Measurements from ENCODE around the gene MRC2.
"Not testable (repeated sequence)": the region's sequence is repeated elsewhere in the genome, so short reads cannot be mapped to it uniquely, and the experiment has no call there.

Gene MRC2

GRCh38 chr17:62691589-62691915, 64.1 kb downstream of the MRC2 start:
- ATAC-seq, H3K4me3 Mint-ChIP-seq, H3K27ac Mint-ChIP-seq, H3K4me1 Mint-ChIP-seq, DNase-seq, H3K9me3 Mint-ChIP-seq: not testable (repeated sequence)
- H3K27me3 Mint-ChIP-seq: peaks cover 18% of the 10 kb centered on the region

- Mint-ChIP-seq H3K4me3 (no peak overlapping the region), H3K9me3 (no peaks in the 10 kb centered on the region), H3K4me1 (no peaks in the 10 kb centered on the region), H3K27me3 (peaks cover 18% of the 10 kb centered on the region), H3K27ac (no peak overlapping the region)
- DNase-seq: no peak
- ATAC-seq: no peak
Measured at GRCh38 chr17:62692159-62692651, 64.7 kb downstream of the MRC2 start.

GRCh38 chr17:62692721-62693431, 65.4 kb downstream of the MRC2 start:
- H3K27me3 Mint-ChIP-seq: peaks cover 18% of the 10 kb centered on the region
- peak overlapping the region in 1 of 2 donors; percentile 27 for H3K27ac Mint-ChIP-seq
- H3K4me3 Mint-ChIP-seq: no peak overlapping the region
- DNase-seq: no peak
- no peaks in the 10 kb centered on the region for H3K4me1 Mint-ChIP-seq
- peak; percentile 53 for ATAC-seq
- no peaks in the 10 kb centered on the region for H3K9me3 Mint-ChIP-seq

- DNase-seq (no peak), ATAC-seq (no peak)
- H3K27me3 Mint-ChIP-seq: peaks cover 18% of the 10 kb centered on the region
- no peak overlapping the region for H3K4me3 Mint-ChIP-seq
- H3K27ac Mint-ChIP-seq: peak overlapping the region in 1 of 2 donors; percentile 9
- H3K9me3 Mint-ChIP-seq: no peaks in the 10 kb centered on the region
- no peaks in the 10 kb centered on the region for H3K4me1 Mint-ChIP-seq
Measured at GRCh38 chr17:62693616-62694409, 66.3 kb downstream of the MRC2 start.

- H3K27me3 Mint-ChIP-seq: peaks cover 25% of the 10 kb centered on the region
- H3K4me1 Mint-ChIP-seq, ATAC-seq, H3K9me3 Mint-ChIP-seq, DNase-seq, H3K27ac Mint-ChIP-seq, H3K4me3 Mint-ChIP-seq: not testable (repeated sequence)
Measured at GRCh38 chr17:62695093-62695738, 67.7 kb downstream of the MRC2 start.

GRCh38 chr17:62696256-62696655, 68.8 kb downstream of the MRC2 start:
- H3K4me3 Mint-ChIP-seq: no peak overlapping the region
- DNase-seq: no peak
- ATAC-seq: peak; percentile 32
- H3K9me3 Mint-ChIP-seq: no peaks in the 10 kb centered on the region
- no peaks in the 10 kb centered on the region for H3K4me1 Mint-ChIP-seq
- peaks cover 33% of the 10 kb centered on the region for H3K27me3 Mint-ChIP-seq
- H3K27ac Mint-ChIP-seq: peak overlapping the region in 1 of 2 donors; percentile 59

- H3K9me3 Mint-ChIP-seq: no peaks in the 10 kb centered on the region
- no peak overlapping the region for H3K27ac Mint-ChIP-seq
- H3K4me1 Mint-ChIP-seq: no peaks in the 10 kb centered on the region
- H3K27me3 Mint-ChIP-seq: peaks cover 35% of the 10 kb centered on the region
- no peak for DNase-seq
- ATAC-seq: peak; percentile 15
- H3K4me3 Mint-ChIP-seq: no peak overlapping the region
Measured at GRCh38 chr17:62696726-62697490, 69.4 kb downstream of the MRC2 start.

- not testable (repeated sequence) for H3K4me3 Mint-ChIP-seq, ATAC-seq, DNase-seq, H3K4me1 Mint-ChIP-seq, H3K9me3 Mint-ChIP-seq, H3K27ac Mint-ChIP-seq
- H3K27me3 Mint-ChIP-seq: peaks cover 45% of the 10 kb centered on the region
Measured at GRCh38 chr17:62698459-62698858, 71.0 kb downstream of the MRC2 start.

- H3K27ac Mint-ChIP-seq: no peak overlapping the region
- no peaks in the 10 kb centered on the region for H3K9me3 Mint-ChIP-seq
- ATAC-seq (no peak), DNase-seq (no peak)
- H3K4me3 Mint-ChIP-seq: no peak overlapping the region
- H3K27me3 Mint-ChIP-seq: peaks cover 46% of the 10 kb centered on the region
- H3K4me1 Mint-ChIP-seq: peaks cover 25% of the 10 kb centered on the region
Measured at GRCh38 chr17:62700964-62701705, 73.7 kb downstream of the MRC2 start.

GRCh38 chr17:62701706-62702085, 74.2 kb downstream of the MRC2 start:
- Mint-ChIP-seq H3K27me3 (peaks cover 48% of the 10 kb centered on the region), H3K4me1 (peaks cover 25% of the 10 kb centered on the region), H3K27ac (no peak overlapping the region), H3K4me3 (no peak overlapping the region), H3K9me3 (no peaks in the 10 kb centered on the region)
- DNase-seq: no peak
- ATAC-seq: no peak

GRCh38 chr17:62702746-62703260, 75.3 kb downstream of the MRC2 start:
- peaks cover 25% of the 10 kb centered on the region for H3K4me1 Mint-ChIP-seq
- H3K27me3 Mint-ChIP-seq: peaks cover 59% of the 10 kb centered on the region
- ATAC-seq (no peak), DNase-seq (no peak)
- H3K9me3 Mint-ChIP-seq: no peaks in the 10 kb centered on the region
- no peak overlapping the region for H3K27ac Mint-ChIP-seq
- peak overlapping the region in 1 of 2 donors; percentile 76 for H3K4me3 Mint-ChIP-seq

GRCh38 chr17:62703261-62703775, 75.8 kb downstream of the MRC2 start:
- ATAC-seq (peak; percentile 64), DNase-seq (peak; percentile 17 to 37)
- Mint-ChIP-seq H3K9me3 (no peaks in the 10 kb centered on the region), H3K27me3 (peaks cover 59% of the 10 kb centered on the region), H3K4me3 (peak overlapping the region; percentile 51 to 76), H3K27ac (no peak overlapping the region), H3K4me1 (peaks cover 25% of the 10 kb centered on the region)

GRCh38 chr17:62703776-62704380, 76.4 kb downstream of the MRC2 start:
- H3K4me1 Mint-ChIP-seq: peaks cover 25% of the 10 kb centered on the region
- DNase-seq: peak; percentile 66 to 78
- ATAC-seq: peak; percentile 92
- H3K27ac Mint-ChIP-seq: no peak overlapping the region
- peak overlapping the region; percentile 51 to 76 for H3K4me3 Mint-ChIP-seq
- H3K27me3 Mint-ChIP-seq: peaks cover 59% of the 10 kb centered on the region
- no peaks in the 10 kb centered on the region for H3K9me3 Mint-ChIP-seq

- H3K9me3 Mint-ChIP-seq: no peaks in the 10 kb centered on the region
- H3K27me3 Mint-ChIP-seq: peaks cover 60% of the 10 kb centered on the region
- ATAC-seq (no peak), DNase-seq (no peak)
- peak overlapping the region; percentile 68 to 71 for H3K4me3 Mint-ChIP-seq
- peaks cover 25% of the 10 kb centered on the region for H3K4me1 Mint-ChIP-seq
- no peak overlapping the region for H3K27ac Mint-ChIP-seq
Measured at GRCh38 chr17:62704381-62704971, 77.0 kb downstream of the MRC2 start.
